ENCODE data around the gene PDS5B. TPM values are rescaled to one million over a fixed set of nuclear protein-coding genes. Genes with fewer than 3 reads are reported as not detected.

Gene PDS5B
- total and polyA plus RNA-seq, 10 of the 15 experiments (the other 5 are each of a cell fraction or from before 2014, with no cell fraction given) = 15.4 to 55.3 (median 30.7) TPM

Small RNA genes lying within 50 kb of the gene (small RNA-seq; reads per million reads assigned to genes)
- gene RNY1P4 = not detected

Other genes with a start within 250 kb of the PDS5B start
- gene N4BP2L1, start 158.3 kb upstream of the PDS5B start, total RNA-seq (2014; rRNA removed) = 11.6 and 14.7 TPM in 2 replicates
- gene N4BP2L1, start 158.3 kb upstream of the PDS5B start, total RNA-seq (2014; rRNA removed; fragmentation: Illumina TruSeq; extraction: Trizol) = 14.9 and 15.7 TPM in 2 replicates
- 11.2 and 12.0 TPM in 2 replicates for gene N4BP2L1, start 158.3 kb upstream of the PDS5B start, total RNA-seq (2021)
- gene N4BP2L1, start 158.3 kb upstream of the PDS5B start, polyA plus RNA-seq (2011; rRNA removed) = 42.5 and 68.0 TPM in 2 replicates
- gene N4BP2L1, start 158.3 kb upstream of the PDS5B start, polyA plus RNA-seq (2014; fragmentation: Illumina TruSeq; extraction: Trizol) = 16.7 and 21.4 TPM in 2 replicates
- gene N4BP2L1, start 158.3 kb upstream of the PDS5B start, polyA plus RNA-seq (2014; fragmentation: Nextera tagmentation; extraction: Ambion mirVana) = 1 to 10 TPM; 3.3 to 5.7 TPM
- 16.9 and 23.4 TPM in 2 replicates for gene N4BP2L1, start 158.3 kb upstream of the PDS5B start, polyA plus RNA-seq (2014; rRNA removed)
- 10 to 100 TPM; 16.9 to 18.7 TPM for gene N4BP2L1, start 158.3 kb upstream of the PDS5B start, polyA plus RNA-seq (2016; fragmentation: Nextera tagmentation; extraction: Ambion mirVana)
- gene N4BP2L2, start 47.7 kb upstream of the PDS5B start, total RNA-seq (2014; rRNA removed) = 48.7 and 69.2 TPM in 2 replicates
- 81.2 and 87.8 TPM in 2 replicates for gene N4BP2L2, start 47.7 kb upstream of the PDS5B start, total RNA-seq (2014; rRNA removed; fragmentation: Illumina TruSeq; extraction: Trizol)
- 49.3 and 56.2 TPM in 2 replicates for gene N4BP2L2, start 47.7 kb upstream of the PDS5B start, total RNA-seq (2021)
- 87.1 and 152 TPM in 2 replicates for gene N4BP2L2, start 47.7 kb upstream of the PDS5B start, polyA plus RNA-seq (2011; rRNA removed)
- gene N4BP2L2, start 47.7 kb upstream of the PDS5B start, polyA plus RNA-seq (2014; fragmentation: Illumina TruSeq; extraction: Trizol) = 62.6 and 89.4 TPM in 2 replicates
- gene N4BP2L2, start 47.7 kb upstream of the PDS5B start, polyA plus RNA-seq (2014; fragmentation: Nextera tagmentation; extraction: Ambion mirVana) = 10 to 100 TPM; 41.7 to 59.8 TPM
- gene N4BP2L2, start 47.7 kb upstream of the PDS5B start, polyA plus RNA-seq (2014; rRNA removed) = 42.7 and 48.4 TPM in 2 replicates
- gene N4BP2L2, start 47.7 kb upstream of the PDS5B start, polyA plus RNA-seq (2016; fragmentation: Nextera tagmentation; extraction: Ambion mirVana) = 10 to 100 TPM; 72.3 to 74.8 TPM

All from GM12878 (cell line).